Gastroesophageal sphincter (tissue), 3 donors: ENCODE results near the gene SIGLEC10.
"Not testable (repeated sequence)": the region's sequence is repeated elsewhere in the genome, so short reads cannot be mapped to it uniquely, and the experiment has no call there.

Experiments
- CTCF ChIP-seq, 4 experiments: fragments of 200-600 bp in 2 of 4; fragments of 450-650 bp in 2 of 4; sonication (generic) in 1 of 4; IDR thresholded peaks; one replicate each; pipeline ENCODE4 v1.5.1; 2017 to 2019; ENCODE audit warnings: antibody characterized with exemption in 4 of 4, mild to moderate bottlenecking in 2 of 4, moderate library complexity in 2 of 4
- POLR2A ChIP-seq, 2 donors: fragments of 450-650 bp; IDR thresholded peaks; one replicate each; pipeline ENCODE4 v1.6.1; 2017; ENCODE audit warnings: antibody characterized with exemption in 2 of 2, mild to moderate bottlenecking in 2 of 2, moderate library complexity in 1 of 2

- not testable (repeated sequence) for TF ChIP-seq POLR2A, CTCF (IDR thresholded peaks at IDR 0.05)
Measured at GRCh38 chr19:51399936-51400335, 17.5 kb downstream of the SIGLEC10 start.
